HL-60/S4 (cell line): ENCODE measurements around the gene TBX19.

ENCODE experiments used
- in situ Hi-C: fragments of 300-500 bp; cut with MboI; formaldehyde crosslinking; loops from 2 replicates; pipeline ENCODE4 v1.14.3; 2022; ENCODE audit warnings: low sequenced_read_pairs

Gene TBX19

GRCh38 chr1:168279253-168279652 is 1.4 kb upstream of the TBX19 start:
- in situ Hi-C loops = no loop called here

DNA sequence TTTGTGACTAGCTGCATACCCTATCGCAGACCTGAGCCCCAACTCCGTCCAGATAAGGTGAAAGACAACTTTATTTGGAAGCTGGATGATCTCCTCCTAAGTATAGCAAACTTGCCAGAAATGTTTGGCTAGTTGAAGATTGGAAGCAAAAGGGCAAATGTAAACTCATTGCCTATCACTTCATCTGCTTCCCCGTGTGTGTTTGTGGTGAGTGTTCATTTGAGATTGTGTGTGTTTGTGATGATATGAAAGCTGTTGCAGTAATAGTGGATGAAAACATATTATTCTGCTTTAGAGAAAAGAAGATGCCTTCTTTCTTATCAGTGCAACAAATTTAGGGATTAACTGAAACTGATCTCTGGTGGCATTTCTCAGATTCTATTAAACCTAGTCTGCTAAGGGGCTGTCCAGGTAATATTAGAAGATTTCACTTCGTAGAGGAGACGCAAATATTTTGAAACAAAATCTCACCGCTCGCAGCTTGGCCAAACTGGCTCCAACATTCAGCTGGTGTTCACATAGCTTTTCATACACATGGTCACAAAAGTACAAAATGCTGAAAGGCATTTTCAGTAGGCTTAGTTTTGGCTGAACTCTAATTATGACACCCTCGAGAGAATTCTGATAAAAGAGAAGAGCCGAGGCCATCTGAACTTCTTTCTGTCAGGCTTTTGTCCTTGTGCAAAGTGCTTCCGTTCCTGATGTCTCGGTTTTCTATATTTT is 1.1 kb downstream of the TBX19 start:
- in situ Hi-C loops = no loop called here

- in situ Hi-C loops = no loop called here
Observed at GRCh38 chr1:168285521-168285790, 4.8 kb downstream of the TBX19 start.

DNA sequence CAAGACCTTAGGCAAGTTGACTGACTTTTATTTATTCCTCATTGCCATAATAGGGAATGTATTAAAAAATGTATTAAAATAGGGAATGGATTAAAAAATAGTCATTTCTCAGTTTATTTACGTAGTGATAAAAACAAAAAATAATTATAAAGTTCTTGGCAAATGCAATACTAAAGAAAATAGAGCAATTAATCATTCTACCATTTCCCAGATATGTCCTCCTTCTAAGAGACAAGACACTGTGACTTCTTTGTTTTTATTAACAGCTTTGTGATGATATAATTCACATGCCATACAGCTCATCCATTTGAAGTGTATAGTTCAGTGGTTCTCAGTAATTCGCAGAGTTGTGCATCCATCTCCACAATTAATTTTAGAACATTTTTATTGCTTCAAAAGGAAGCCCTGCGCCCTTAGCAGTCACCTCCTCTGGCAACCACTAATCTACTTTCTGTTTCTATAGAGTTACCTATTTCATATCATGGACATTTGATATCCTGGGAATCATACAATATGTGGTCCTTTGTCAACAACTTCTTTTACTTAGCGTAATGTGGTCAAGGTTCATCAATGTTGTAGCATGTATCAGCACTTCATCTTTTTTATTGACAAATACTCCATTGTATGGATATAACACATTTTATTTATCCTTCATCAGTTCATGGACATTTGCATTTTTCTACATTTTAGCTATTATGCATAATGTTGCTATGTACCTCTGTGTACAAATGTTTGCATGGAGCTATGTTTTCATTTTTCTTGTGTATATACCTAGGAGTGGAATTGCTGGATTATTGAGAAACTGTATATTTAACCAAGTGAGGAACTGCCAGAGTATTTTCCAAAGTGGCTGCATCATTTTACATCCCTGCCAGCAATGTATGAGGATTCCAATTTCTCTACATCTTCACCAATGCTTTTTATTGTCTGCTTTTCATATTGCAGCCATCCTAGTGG is 5.6 kb downstream of the TBX19 start:
- in situ Hi-C loops = no loop called here

GRCh38 chr1:168287237-168287664 is 6.6 kb downstream of the TBX19 start:
- in situ Hi-C loops = no loop called here

GRCh38 chr1:168288311-168289052 is 7.8 kb downstream of the TBX19 start:
- in situ Hi-C loops = no loop called here

DNA sequence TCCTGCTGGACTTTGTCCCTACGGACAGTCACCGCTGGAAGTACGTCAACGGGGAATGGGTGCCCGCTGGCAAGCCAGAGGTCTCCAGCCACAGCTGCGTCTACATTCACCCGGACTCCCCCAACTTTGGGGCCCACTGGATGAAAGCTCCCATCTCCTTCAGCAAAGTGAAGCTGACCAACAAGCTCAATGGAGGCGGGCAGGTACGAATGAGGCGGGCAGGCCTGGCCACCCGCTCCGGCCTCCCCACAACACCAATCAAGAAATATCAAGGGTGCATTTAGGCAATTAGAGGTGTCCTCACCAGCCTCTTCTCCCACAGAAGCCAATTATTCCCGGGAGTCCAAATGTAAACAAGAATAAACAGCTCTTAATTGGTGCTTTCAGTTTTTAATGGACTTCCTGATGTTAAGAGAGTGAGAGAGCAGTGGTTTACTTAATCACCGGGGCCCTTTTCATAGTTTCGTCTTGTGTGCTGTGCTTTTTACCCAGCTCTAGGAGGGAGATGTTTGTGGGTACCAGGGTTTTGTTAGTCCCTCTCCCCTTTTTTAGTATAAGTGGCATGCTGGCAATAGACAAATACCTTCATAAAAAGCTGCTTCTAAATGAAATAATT is 10.7 kb downstream of the TBX19 start:
- in situ Hi-C loops = no loop called here

DNA sequence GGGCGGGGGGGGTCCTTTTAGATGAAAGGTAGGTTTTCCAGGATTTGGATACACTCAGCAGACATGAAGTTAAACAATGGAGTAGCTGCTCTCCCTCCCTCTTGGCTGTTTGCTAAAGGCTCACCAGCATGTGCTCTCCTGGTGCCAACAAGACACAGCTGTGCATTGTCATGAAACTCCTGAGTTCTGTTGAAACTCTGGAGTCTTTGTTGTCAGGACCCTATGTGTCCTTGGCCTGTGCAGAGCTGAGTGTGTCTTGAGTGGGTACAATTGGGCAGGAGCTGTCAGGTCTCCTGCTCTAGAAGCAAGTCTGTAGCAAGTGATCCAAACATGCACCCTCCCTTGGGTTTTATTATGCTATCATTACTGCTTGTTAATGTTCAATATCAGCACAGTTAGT is 12.7 kb downstream of the TBX19 start:
- in situ Hi-C loops = no loop called here

DNA sequence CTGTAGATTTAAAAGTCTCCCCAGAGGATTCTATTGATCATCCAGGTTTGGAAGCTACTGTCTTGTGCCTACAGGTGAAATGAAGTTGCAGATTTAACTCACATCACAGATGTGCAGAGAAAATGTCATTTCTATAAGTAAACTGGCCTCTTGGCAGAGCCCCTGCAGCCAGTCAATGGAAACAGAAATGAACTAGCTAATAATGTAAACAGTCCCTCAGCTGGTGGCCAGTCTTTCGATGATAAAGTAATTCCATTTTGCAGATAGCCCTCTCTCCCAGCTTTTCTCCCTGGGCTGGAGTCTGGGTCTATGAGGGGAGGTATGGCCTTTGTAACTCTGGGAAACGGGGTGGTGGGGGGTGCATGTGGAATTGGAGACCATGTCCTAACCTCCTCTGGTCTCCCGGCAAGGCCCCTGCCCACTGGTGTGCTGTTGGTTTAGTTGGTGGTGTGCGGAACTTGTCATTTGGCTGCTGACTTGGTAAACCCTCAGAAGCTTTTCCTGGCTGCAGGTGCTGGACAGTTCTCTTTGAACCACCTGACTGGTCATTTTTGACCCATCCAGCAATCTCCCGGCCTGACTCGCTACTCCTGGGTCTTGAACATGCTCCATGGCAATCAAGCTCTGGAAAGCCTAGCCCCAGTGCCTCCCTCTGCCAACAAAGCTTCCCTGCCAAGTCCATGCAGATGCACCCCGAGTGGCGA is 14.9 kb downstream of the TBX19 start:
- in situ Hi-C loops = no loop called here

- in situ Hi-C loops = no loop called here
Observed at GRCh38 chr1:168297019-168297730, 16.5 kb downstream of the TBX19 start.

DNA sequence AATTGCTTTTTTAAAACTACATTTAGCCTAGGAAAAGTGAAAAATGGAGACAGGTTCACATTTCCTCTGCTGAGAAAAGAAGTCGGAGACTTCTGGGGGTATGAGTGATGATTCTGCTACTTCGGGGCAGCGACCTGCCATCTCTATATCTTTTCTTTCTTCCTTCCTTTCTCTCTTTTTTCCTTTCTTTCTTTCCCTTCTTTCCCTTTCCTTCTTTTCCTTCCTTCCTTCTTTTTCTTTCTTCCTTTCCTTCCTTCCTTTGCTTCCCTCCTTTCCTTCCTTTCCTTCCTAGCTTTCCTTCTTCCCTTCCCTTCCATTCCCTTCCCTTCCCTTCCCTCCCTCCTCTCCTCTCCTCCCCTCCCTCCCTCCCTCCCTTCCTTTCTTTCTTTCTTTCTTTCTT is 17.8 kb downstream of the TBX19 start:
- in situ Hi-C loops = no loop called here

DNA sequence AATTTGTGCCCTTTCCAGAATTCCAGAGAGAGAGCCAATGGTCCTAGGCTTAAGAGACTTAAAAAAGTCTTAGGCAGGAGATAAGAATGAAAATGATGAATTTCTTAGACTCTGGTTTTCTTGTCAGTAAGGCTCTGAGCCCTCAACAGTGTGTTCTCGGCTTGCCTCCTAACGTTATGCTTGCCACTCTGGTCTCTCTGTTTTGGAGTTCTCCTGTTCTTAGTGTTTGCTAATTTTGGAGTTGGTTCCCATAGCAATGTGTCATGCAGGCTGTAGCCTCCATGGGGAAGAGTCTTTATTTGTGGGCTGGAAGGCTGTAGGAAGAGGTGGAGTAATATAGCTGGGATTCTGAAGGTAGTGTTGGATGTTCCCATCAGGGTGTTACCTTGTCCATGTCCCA is 19.9 kb downstream of the TBX19 start:
- in situ Hi-C loops = no loop called here

- in situ Hi-C loops = no loop called here
Observed at GRCh38 chr1:168301664-168302320, 21.1 kb downstream of the TBX19 start.

GRCh38 chr1:168303716-168304540 is 23.3 kb downstream of the TBX19 start:
- in situ Hi-C loops = no loop called here

DNA sequence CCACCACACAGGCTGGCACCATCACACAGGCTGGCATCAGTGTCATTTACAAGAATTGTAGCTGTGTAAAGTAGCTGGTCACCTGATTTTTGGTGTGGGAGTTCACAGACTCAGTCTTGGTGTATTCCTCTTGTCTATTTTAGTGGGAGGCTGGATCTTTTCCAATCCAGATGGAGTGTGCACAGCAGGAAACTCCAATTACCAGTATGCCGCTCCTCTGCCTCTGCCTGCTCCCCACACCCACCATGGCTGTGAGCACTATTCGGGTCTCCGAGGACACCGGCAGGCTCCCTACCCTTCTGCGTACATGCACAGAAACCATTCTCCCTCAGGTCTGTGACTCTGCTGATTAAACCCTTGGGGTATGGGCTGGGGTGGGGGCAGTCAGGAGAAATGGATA is 24.2 kb downstream of the TBX19 start:
- in situ Hi-C loops = no loop called here

DNA sequence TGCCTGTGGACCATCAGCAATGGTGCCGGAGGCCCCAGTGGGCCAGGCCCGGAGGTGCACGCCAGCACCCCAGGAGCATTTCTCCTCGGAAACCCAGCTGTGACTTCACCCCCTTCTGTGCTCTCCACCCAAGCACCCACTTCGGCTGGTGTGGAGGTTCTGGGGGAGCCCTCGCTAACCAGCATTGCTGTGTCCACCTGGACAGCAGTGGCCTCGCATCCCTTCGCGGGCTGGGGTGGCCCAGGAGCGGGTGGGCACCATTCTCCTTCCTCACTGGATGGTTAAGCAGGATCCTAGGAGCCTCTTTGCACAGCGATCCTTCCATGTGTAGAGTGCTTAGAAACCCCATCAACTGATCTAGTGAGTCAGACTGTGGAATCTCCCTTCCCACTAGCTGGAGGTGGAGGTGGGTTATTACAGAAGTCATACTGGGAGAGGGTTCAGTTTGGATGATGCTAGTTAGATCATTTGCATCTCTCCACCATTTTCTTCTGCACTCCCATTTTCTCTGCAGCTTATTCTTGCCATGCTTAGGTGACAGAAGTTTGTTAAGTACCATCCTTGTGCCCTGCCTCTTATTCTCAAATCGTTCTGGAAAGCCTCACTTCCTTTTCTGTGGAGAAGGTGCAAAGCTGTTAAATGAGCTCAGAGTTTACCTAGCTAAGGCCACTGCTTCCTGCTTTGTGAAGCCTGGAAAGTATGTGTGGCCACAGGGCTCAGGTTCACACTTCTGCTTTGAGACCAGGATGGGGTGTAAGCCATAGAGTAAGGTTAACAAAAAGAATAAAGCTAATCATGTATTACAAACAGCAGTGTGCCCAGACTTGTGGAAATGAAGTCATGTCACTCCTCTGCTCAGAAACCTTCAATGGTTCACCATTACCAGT is 32.3 kb downstream of the TBX19 start:
- in situ Hi-C loops = no loop called here

- in situ Hi-C loops = no loop called here
Observed at GRCh38 chr1:168316142-168316541, 35.5 kb downstream of the TBX19 start.

DNA sequence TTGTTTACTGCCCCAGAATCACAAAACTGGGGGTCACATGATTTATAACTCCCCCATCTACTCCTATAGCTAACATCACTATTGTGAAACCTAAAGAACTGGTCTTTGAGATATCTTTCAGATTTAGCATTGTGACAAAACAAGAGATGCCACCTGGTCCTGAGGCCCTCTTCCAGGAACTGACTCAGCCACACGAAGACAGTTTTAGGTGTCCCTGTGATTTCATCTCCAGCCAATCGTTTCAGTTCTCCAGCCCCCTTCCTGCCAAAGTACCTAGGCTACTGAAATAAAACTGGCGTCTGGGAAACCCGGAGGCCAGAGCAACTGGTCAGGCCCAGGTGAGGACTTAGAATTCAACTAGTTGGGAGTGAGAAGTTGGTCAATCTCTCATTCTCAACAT is 36.6 kb downstream of the TBX19 start:
- in situ Hi-C loops = no loop called here
